Common myeloid progenitor, CD34-positive (primary cell): ENCODE measurements around the gene NANOS3.
"Not testable (repeated sequence)": the region's sequence is repeated elsewhere in the genome, so short reads cannot be mapped to it uniquely, and the experiment has no call there.

Experiments used
- CTCF ChIA-PET: fragments of 350-600 bp; sonication (Branson Sonifier 250); formaldehyde crosslinking; loops from one replicate; lab custom pipeline; 2021; ENCODE audit warnings: antibody characterized with exemption; lab: Charles Lee
- POLR2A ChIA-PET: fragments of 350-600 bp; sonication (Branson Sonifier 250); formaldehyde crosslinking; loops from one replicate; lab custom pipeline; 2021; ENCODE audit warnings: antibody characterized with exemption; lab: Charles Lee
- DNase-seq, 3 donors: peaks; one replicate each; pipeline versions ENCODE4 v3.0.0 to v3.0.0-alpha.2; 2013
- H3K27ac ChIP-seq, 2 experiments: 1 replicate in 1 of 2; 2 replicates in 1 of 2; pipeline ENCODE4 v1.7.0; 2013; ENCODE audit warnings: inconsistent platforms in 2 of 2, low read length in 2 of 2, mild to moderate bottlenecking in 2 of 2, low read depth in 1 of 2, moderate library complexity in 1 of 2; ENCODE audit not compliant: severe bottlenecking in 2 of 2, insufficient read depth in 1 of 2, poor library complexity in 1 of 2
- H3K27me3 ChIP-seq, 5 experiments: replicated peaks in 2 of 5; 1 replicate in 3 of 5; 2 replicates in 2 of 5; pipeline versions ENCODE4 v1.6.1 to v1.7.0; 2013; ENCODE audit warnings: low read length in 4 of 5, mild to moderate bottlenecking in 2 of 5, moderate library complexity in 2 of 5, inconsistent platforms in 1 of 5; ENCODE audit not compliant: insufficient read depth in 5 of 5, control insufficient read depth in 4 of 5
- H3K36me3 ChIP-seq, 4 experiments: 1 replicate in 2 of 4; 2 replicates in 2 of 4; pipeline versions ENCODE4 v1.6.1 to v1.7.0; 2013; ENCODE audit warnings: low read length in 3 of 4, control low read depth in 1 of 4, mild to moderate bottlenecking in 1 of 4; ENCODE audit not compliant: control insufficient read depth in 4 of 4, insufficient read depth in 4 of 4
- H3K4me1 ChIP-seq, 4 experiments: 1 replicate in 3 of 4; 2 replicates in 1 of 4; pipeline versions ENCODE4 v1.6.1 to v1.7.1; 2013; ENCODE audit warnings: low read length in 3 of 4, mild to moderate bottlenecking in 3 of 4, control low read depth in 1 of 4, inconsistent platforms in 1 of 4, moderate library complexity in 1 of 4; ENCODE audit not compliant: control insufficient read depth in 4 of 4, insufficient read depth in 4 of 4; ENCODE audit errors: control extremely low read depth in 1 of 4
- H3K4me3 ChIP-seq, 7 experiments: 1 replicate in 4 of 7; 2 replicates in 3 of 7; pipeline versions ENCODE4 v1.5.1 to v1.7.0; 2013; ENCODE audit warnings: mild to moderate bottlenecking in 7 of 7, low read length in 6 of 7, moderate library complexity in 6 of 7, inconsistent platforms in 2 of 7, low read depth in 2 of 7, control low read depth in 1 of 7; ENCODE audit not compliant: insufficient read depth in 4 of 7, control insufficient read depth in 1 of 7; ENCODE audit errors: extremely low read depth in 1 of 7
- H3K9me3 ChIP-seq, 5 experiments: 1 replicate in 4 of 5; 2 replicates in 1 of 5; pipeline versions ENCODE4 v1.6.1 to v1.7.1; 2013; ENCODE audit warnings: low read length in 4 of 5, mild to moderate bottlenecking in 2 of 5, inconsistent platforms in 1 of 5, low read depth in 1 of 5, moderate library complexity in 1 of 5; ENCODE audit not compliant: control insufficient read depth in 4 of 5, insufficient read depth in 2 of 5; ENCODE audit errors: control extremely low read depth in 1 of 5
- WGBS: methylation state at CpG from one replicate; pipeline ENCODE4 v1.1.5; 2013; ENCODE audit not compliant: insufficient coverage; 5-methylcytosine and 5-hydroxymethylcytosine counted together

The NANOS3 gene

DNA sequence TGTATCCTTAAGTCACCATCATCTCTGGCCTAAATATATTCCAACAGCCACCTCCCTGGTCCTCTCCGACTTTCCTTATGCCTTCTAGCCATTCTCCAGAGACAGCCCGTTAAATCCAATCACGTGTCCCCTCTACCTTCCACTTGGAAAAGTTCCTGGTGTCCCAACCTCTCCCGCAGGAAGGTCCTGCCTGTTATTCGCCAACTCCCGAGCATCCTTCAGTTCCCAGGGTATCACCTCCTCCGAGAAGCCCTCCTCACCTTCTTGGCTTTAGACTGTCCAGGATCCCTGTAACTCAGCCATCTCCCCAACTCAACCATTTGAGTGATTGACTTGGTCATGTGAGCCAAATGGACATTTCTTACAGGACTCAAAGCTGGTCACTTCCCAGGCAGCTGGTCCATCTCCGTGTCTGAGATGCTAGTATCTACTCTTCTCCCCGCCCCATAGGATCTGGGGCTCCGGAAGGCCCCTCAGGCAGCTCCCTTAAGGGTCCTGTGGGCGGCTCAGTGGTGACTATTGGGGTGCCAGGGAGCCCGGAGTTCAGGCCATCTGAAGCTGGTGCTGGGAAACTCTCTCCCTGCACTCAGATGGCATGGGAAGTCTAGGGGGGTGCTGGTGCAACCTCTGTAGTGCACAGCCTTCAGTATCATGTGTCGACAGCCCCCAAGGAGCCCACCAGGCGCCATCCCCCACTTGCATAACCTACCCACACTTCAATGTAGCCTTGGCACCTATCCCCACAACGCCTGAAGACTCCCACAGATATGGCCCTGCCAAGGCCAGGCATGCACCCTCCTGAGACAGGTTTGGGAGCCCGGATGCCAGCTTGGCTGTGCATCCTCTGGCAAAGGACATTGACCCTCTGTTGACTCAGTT lies 27.9 kb upstream of the NANOS3 start:
- H3K4me1 ChIP-seq = peaks cover 8 to 69% (median 62%) of the 10 kb centered on the region in 4 experiments
- no peaks in the 10 kb centered on the region for H3K9me3 ChIP-seq
- WGBS = 87% methylated on average over 16 of the region's 16 CpGs
- ChIA-PET CTCF (interaction anchor here (2.2 to 8.0 kb wide), 3 partner anchors 11 to 17 kb away, joined by 4 to 129 read pairs (median 15); no protein-coding TSS in a partner anchor), POLR2A (interaction anchor here (8.4 to 9.5 kb wide), 2 partner anchors 12 to 13 kb away, joined by 230 to 284 read pairs; no protein-coding TSS in a partner anchor)
- no peak overlapping the region for H3K4me3 ChIP-seq
- no peaks in the 10 kb centered on the region for H3K27me3 ChIP-seq
- DNase-seq = peak in 2 of 3 donors; percentile 55 to 68
- H3K27ac ChIP-seq = peak overlapping the region in 1 of 2 experiments; percentile 100
- no peaks in the 10 kb centered on the region for H3K36me3 ChIP-seq

DNA sequence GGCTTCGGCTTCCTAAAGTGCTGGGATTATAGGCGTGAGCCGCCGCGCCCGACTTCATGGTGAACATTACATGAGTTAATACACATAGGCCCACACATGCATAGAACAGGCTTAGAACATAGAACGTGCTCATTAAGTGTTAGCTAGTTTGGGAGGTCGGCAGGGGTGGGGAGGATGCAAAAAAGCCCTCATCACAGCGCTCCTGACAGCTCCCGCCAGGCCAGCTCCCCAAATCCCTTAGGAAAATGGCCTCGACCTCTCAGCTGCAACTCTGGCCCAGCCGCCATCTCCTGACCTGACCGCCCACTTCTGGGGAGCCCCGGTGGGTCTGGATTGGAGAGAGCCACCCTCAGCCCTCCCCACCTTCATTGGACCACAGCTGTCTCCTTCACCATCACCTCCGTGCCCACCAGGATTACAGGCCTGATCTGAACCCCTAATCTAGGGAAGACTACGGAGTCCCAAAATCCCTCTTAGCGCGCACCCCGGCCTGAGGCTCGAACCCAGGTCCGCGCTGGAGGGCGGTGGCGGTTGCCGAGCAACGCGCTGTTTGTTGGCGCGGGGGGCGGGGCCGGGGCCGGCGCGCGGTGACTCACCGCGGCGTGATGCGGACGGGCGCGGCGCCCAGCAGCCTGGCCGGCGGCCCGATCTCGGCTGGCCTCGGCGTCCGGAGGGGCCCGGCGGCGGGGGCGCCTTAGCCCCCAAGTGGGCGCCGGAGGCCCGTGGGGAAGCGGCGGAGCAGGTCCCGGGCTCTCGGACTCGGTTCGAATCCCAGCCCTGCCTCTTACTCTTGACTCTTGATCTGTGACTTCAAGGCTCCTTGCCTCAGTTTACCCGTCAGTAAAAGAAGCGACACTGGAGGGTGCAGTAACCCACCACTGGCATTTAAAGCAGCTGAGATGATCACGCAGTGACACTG lies 26.7 kb upstream of the NANOS3 start:
- no peaks in the 10 kb centered on the region for H3K27me3 ChIP-seq
- peaks cover 8 to 57% (median 51%) of the 10 kb centered on the region in 4 experiments for H3K4me1 ChIP-seq
- POLR2A ChIA-PET = interaction anchor here (0.5 to 9.5 kb wide), 4 partner anchors 12 to 152 kb away, joined by 3 to 284 read pairs (median 117); partner anchors contain the start of gene ZSWIM4
- CTCF ChIA-PET = interaction anchor here (3.0 to 8.0 kb wide), 2 partner anchors 10 to 14 kb away, joined by 15 to 129 read pairs; no protein-coding TSS in a partner anchor
- 10% methylated on average over 52 of the region's 66 CpGs for WGBS
- peak in 2 of 3 donors; percentile 86 to 87 for DNase-seq
- peak overlapping the region in 5 of 7 experiments; percentile 33 to 71 (median 56) for H3K4me3 ChIP-seq
- no peaks in the 10 kb centered on the region for H3K36me3 ChIP-seq
- H3K27ac ChIP-seq = peak overlapping the region; percentile 87 to 90
- no peaks in the 10 kb centered on the region for H3K9me3 ChIP-seq

DNA sequence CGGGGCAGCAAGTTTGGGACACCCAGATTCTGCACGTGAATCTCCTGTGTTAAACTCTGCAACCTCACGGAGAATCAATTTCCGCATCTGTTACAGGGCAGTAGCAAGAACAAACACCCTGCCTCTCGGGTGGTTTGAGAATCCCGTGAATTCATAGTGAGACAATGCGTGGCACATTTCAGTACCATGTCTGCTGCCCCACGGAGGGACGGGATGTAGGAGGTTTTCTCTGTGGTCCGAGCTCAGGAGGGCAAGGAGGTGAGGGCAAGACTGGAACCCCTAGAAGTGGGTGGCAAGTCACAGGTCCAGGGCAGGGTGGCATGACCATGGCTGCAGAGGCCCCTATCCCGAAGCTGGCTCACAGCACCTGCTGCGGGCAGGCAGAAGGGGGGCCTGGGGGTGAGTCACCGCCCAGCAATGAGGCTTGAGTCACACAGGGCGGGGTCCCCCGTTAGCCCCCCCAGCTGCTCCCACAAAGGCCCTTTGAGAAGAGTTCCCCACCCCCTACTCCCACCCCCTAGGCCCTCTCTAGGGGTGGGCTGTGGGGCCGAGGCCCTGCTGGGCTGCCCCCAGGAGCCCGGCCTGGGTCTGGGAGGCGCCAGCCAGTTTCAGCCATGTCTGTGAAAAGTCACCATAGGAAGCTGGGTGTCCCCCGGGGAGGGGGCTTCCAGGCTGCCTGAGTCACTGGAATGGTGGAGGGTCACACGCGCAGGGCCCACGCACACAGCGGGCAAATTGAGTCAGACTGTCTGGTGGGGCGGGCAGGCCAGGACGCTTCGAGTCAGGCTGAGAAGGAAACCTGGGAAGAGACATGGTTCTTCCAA lies 25.8 kb upstream of the NANOS3 start:
- WGBS = 76% methylated on average over 22 of the region's 26 CpGs
- Histone ChIP-seq H3K4me3 (peak overlapping the region in 5 of 7 experiments; percentile 33 to 71 (median 56)), H3K36me3 (no peaks in the 10 kb centered on the region), H3K27me3 (no peaks in the 10 kb centered on the region), H3K4me1 (peaks cover 3 to 50% (median 45%) of the 10 kb centered on the region in 4 experiments), H3K27ac (peak overlapping the region; percentile 87 to 90), H3K9me3 (no peaks in the 10 kb centered on the region)
- POLR2A ChIA-PET = interaction anchor here (0.6 to 9.5 kb wide), 4 partner anchors 11 to 64 kb away, joined by 3 to 284 read pairs (median 116); partner anchors contain the start of gene ZSWIM4
- CTCF ChIA-PET = interaction anchor here (3.0 to 8.0 kb wide), 2 partner anchors 9 to 15 kb away, joined by 15 to 129 read pairs; no protein-coding TSS in a partner anchor
- DNase-seq = peak; percentile 86 to 95 (median 94)

DNA sequence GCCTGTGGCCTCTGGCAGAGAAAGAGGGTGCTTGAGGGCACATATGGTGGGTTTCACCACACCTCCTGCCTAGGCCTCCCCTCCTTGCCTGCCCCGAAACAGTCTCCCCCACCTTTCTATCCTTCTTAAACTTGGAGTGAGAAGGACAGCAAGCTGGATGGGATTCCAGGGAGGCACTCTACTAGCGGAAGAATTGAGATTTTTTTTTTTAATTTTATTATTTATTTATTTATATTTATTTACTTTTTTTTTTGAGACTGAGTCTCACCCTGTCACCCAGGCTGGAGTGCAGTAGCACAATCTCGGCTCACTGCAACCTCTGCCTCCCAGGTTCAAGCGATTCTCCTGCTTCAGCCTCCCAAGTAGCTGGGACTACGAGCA lies 25.2 kb upstream of the NANOS3 start:
- H3K4me3 ChIP-seq, H3K36me3 ChIP-seq, DNase-seq, H3K9me3 ChIP-seq, H3K27me3 ChIP-seq: not testable (repeated sequence)
- peaks cover 3 to 46% (median 40%) of the 10 kb centered on the region in 4 experiments for H3K4me1 ChIP-seq
- ChIA-PET POLR2A (interaction anchor here (0.6 to 9.5 kb wide), 4 partner anchors 10 to 65 kb away, joined by 3 to 284 read pairs (median 116); partner anchors contain the start of gene ZSWIM4), CTCF (interaction anchor here (1.0 to 8.0 kb wide), 3 partner anchors 8 to 68 kb away, joined by 3 to 129 read pairs (median 15); no protein-coding TSS in a partner anchor)
- WGBS = 90% methylated on average over 3 of the region's 5 CpGs
- H3K27ac ChIP-seq = peak overlapping the region in 1 of 2 experiments; percentile 90

DNA sequence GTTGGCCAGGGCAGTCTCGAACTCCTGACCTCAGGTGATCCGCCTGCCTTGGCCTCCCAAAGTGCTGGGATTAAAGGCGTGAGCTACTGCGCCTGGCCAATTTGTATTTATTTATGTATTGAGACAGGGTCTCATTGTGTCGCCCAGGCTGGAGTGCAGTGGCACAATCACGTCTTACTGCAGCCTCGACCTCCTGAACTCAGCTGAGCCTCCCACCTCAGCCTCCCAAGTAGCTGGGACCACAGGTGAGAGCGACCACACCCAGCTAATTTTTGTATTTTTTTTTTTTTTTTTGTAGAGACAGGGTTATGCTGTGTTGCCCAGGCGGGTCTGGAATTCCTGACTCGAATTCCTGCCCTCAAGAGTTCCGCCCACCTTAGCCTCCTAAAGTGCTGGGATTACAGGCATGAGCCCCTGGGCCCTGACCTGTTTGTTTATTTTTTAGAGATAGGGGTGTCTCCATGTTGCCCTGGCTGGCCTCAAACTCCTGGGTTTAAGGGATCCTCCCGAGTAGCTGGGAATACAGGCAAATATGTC lies 24.7 kb upstream of the NANOS3 start:
- H3K27ac ChIP-seq, H3K9me3 ChIP-seq, H3K27me3 ChIP-seq, DNase-seq, H3K4me3 ChIP-seq, H3K36me3 ChIP-seq: not testable (repeated sequence)
- ChIA-PET CTCF (interaction anchor here (1.0 to 8.0 kb wide), 3 partner anchors 8 to 69 kb away, joined by 3 to 129 read pairs (median 3); no protein-coding TSS in a partner anchor), POLR2A (interaction anchor here (8.4 to 9.5 kb wide), 2 partner anchors 10 to 15 kb away, joined by 230 to 284 read pairs; no protein-coding TSS in a partner anchor)
- peaks cover 3 to 41% (median 36%) of the 10 kb centered on the region in 4 experiments for H3K4me1 ChIP-seq
- WGBS = 97% methylated on average over 7 of the region's 12 CpGs
